Stimulated activated naive CD8-positive, alpha-beta T cell treated with anti-CD3 and anti-CD28 coated beads, Interleukin-15, Interleukin-2, amounts not matched to agents 100 ng/mL and 50 ng/mL, for 24 hours (primary cell): ENCODE data around the gene ADK.

Experiments
- H3K27ac Mint-ChIP-seq: one replicate; pipeline ENCODE4 v1.8.0; 2021; ENCODE audit warnings: mild to moderate bottlenecking, mixed read lengths
- H3K27me3 Mint-ChIP-seq: one replicate; pipeline ENCODE4 v1.8.0; 2021; ENCODE audit warnings: mixed read lengths
- H3K36me3 Mint-ChIP-seq: one replicate; pipeline ENCODE4 v1.8.0; 2021; ENCODE audit warnings: low read depth, mixed read lengths
- H3K4me1 Mint-ChIP-seq: one replicate; pipeline ENCODE4 v1.8.0; 2021; ENCODE audit warnings: low read depth, mixed read lengths
- H3K4me3 Mint-ChIP-seq: one replicate; pipeline ENCODE4 v1.8.0; 2021; ENCODE audit warnings: mild to moderate bottlenecking, mixed read lengths
- H3K9me3 Mint-ChIP-seq: one replicate; pipeline ENCODE4 v1.8.0; 2021; ENCODE audit warnings: mixed read lengths

The ADK gene

GRCh38 chr10:74681917-74682627 is 531.1 kb downstream of the ADK start:
- Mint-ChIP-seq H3K36me3 (peaks cover 40% of the 10 kb centered on the region), H3K9me3 (no peaks in the 10 kb centered on the region), H3K27ac (no peak overlapping the region), H3K27me3 (no peaks in the 10 kb centered on the region), H3K4me3 (no peak overlapping the region), H3K4me1 (peaks cover 28% of the 10 kb centered on the region)

- Mint-ChIP-seq H3K36me3 (peaks cover 41% of the 10 kb centered on the region), H3K9me3 (no peaks in the 10 kb centered on the region), H3K27me3 (no peaks in the 10 kb centered on the region), H3K4me1 (peaks cover 28% of the 10 kb centered on the region), H3K27ac (no peak overlapping the region), H3K4me3 (no peak overlapping the region)
These were observed 532.0 kb downstream of the ADK start for GRCh38 chr10:74683067-74683466.

- Mint-ChIP-seq H3K4me3 (no peak overlapping the region), H3K27me3 (no peaks in the 10 kb centered on the region), H3K27ac (no peak overlapping the region), H3K4me1 (peaks cover 24% of the 10 kb centered on the region), H3K36me3 (peaks cover 37% of the 10 kb centered on the region), H3K9me3 (no peaks in the 10 kb centered on the region)
These were observed 532.8 kb downstream of the ADK start for GRCh38 chr10:74683621-74684364.

GRCh38 chr10:74684462-74684861 is 533.4 kb downstream of the ADK start:
- Mint-ChIP-seq H3K9me3 (no peaks in the 10 kb centered on the region), H3K27ac (no peak overlapping the region), H3K27me3 (no peaks in the 10 kb centered on the region), H3K36me3 (peaks cover 34% of the 10 kb centered on the region), H3K4me3 (no peak overlapping the region), H3K4me1 (peaks cover 24% of the 10 kb centered on the region)

GRCh38 chr10:74685564-74685963 is 534.5 kb downstream of the ADK start:
- Mint-ChIP-seq H3K4me3 (no peak overlapping the region), H3K27ac (no peak overlapping the region), H3K27me3 (no peaks in the 10 kb centered on the region), H3K4me1 (peaks cover 24% of the 10 kb centered on the region), H3K36me3 (peaks cover 39% of the 10 kb centered on the region), H3K9me3 (no peaks in the 10 kb centered on the region)

GRCh38 chr10:74690393-74690792 is 539.4 kb downstream of the ADK start:
- Mint-ChIP-seq H3K9me3 (no peaks in the 10 kb centered on the region), H3K4me1 (no peaks in the 10 kb centered on the region), H3K36me3 (peaks cover 25% of the 10 kb centered on the region), H3K27me3 (no peaks in the 10 kb centered on the region), H3K27ac (no peak overlapping the region), H3K4me3 (no peak overlapping the region)

GRCh38 chr10:74691164-74691563 is 540.1 kb downstream of the ADK start:
- H3K4me3 Mint-ChIP-seq: no peak overlapping the region
- no peaks in the 10 kb centered on the region for H3K9me3 Mint-ChIP-seq
- peaks cover 23% of the 10 kb centered on the region for H3K36me3 Mint-ChIP-seq
- no peak overlapping the region for H3K27ac Mint-ChIP-seq
- no peaks in the 10 kb centered on the region for H3K27me3 Mint-ChIP-seq
- H3K4me1 Mint-ChIP-seq: no peaks in the 10 kb centered on the region

- no peak overlapping the region for H3K4me3 Mint-ChIP-seq
- H3K9me3 Mint-ChIP-seq: no peaks in the 10 kb centered on the region
- H3K27ac Mint-ChIP-seq: no peak overlapping the region
- H3K27me3 Mint-ChIP-seq: no peaks in the 10 kb centered on the region
- peaks cover 28% of the 10 kb centered on the region for H3K36me3 Mint-ChIP-seq
- no peaks in the 10 kb centered on the region for H3K4me1 Mint-ChIP-seq
These were observed 553.8 kb downstream of the ADK start for GRCh38 chr10:74704629-74705357.

GRCh38 chr10:74705358-74705980 is 554.4 kb downstream of the ADK start:
- Mint-ChIP-seq H3K4me3 (no peak overlapping the region), H3K36me3 (peaks cover 33% of the 10 kb centered on the region), H3K27me3 (no peaks in the 10 kb centered on the region), H3K9me3 (no peaks in the 10 kb centered on the region), H3K4me1 (no peaks in the 10 kb centered on the region), H3K27ac (no peak overlapping the region)

GRCh38 chr10:74706966-74707365 is 555.9 kb downstream of the ADK start:
- Mint-ChIP-seq H3K36me3 (peaks cover 37% of the 10 kb centered on the region), H3K4me3 (no peak overlapping the region), H3K4me1 (no peaks in the 10 kb centered on the region)

GRCh38 chr10:74708246-74708645 is 557.2 kb downstream of the ADK start:
- H3K27ac Mint-ChIP-seq: no peak overlapping the region
- H3K4me3 Mint-ChIP-seq: no peak overlapping the region
- no peaks in the 10 kb centered on the region for H3K4me1 Mint-ChIP-seq
- peaks cover 3% of the 10 kb centered on the region for H3K9me3 Mint-ChIP-seq
- peaks cover 39% of the 10 kb centered on the region for H3K36me3 Mint-ChIP-seq
- no peaks in the 10 kb centered on the region for H3K27me3 Mint-ChIP-seq

More at GRCh38 chr10:74706966-74707365, 555.9 kb downstream of the ADK start:
- peaks cover 3% of the 10 kb centered on the region for H3K9me3 Mint-ChIP-seq
- no peak overlapping the region for H3K27ac Mint-ChIP-seq
- no peaks in the 10 kb centered on the region for H3K27me3 Mint-ChIP-seq

- no peak overlapping the region for H3K4me3 Mint-ChIP-seq
- no peaks in the 10 kb centered on the region for H3K4me1 Mint-ChIP-seq
- peaks cover 29% of the 10 kb centered on the region for H3K9me3 Mint-ChIP-seq
- no peak overlapping the region for H3K27ac Mint-ChIP-seq
- peaks cover 36% of the 10 kb centered on the region for H3K36me3 Mint-ChIP-seq
- no peaks in the 10 kb centered on the region for H3K27me3 Mint-ChIP-seq
These were observed 567.2 kb downstream of the ADK start for GRCh38 chr10:74718208-74718607.

- peaks cover 4% of the 10 kb centered on the region for H3K9me3 Mint-ChIP-seq
- H3K27ac Mint-ChIP-seq: no peak overlapping the region
- H3K36me3 Mint-ChIP-seq: no peaks in the 10 kb centered on the region
- H3K4me1 Mint-ChIP-seq: no peaks in the 10 kb centered on the region
- peaks cover 3% of the 10 kb centered on the region for H3K27me3 Mint-ChIP-seq
- H3K4me3 Mint-ChIP-seq: no peak overlapping the region
These were observed 577.2 kb downstream of the ADK start for GRCh38 chr10:74728225-74728624.

- peaks cover 4% of the 10 kb centered on the region for H3K9me3 Mint-ChIP-seq
- H3K27me3 Mint-ChIP-seq: peaks cover under 1% of the 10 kb centered on the region
- no peak overlapping the region for H3K27ac Mint-ChIP-seq
- H3K4me1 Mint-ChIP-seq: no peaks in the 10 kb centered on the region
- H3K4me3 Mint-ChIP-seq: no peak overlapping the region
- H3K36me3 Mint-ChIP-seq: peaks cover 4% of the 10 kb centered on the region
These were observed 579.2 kb downstream of the ADK start for GRCh38 chr10:74730246-74730645.

- Mint-ChIP-seq H3K4me1 (peaks cover 7% of the 10 kb centered on the region), H3K27ac (no peak overlapping the region), H3K9me3 (peaks cover 4% of the 10 kb centered on the region), H3K4me3 (no peak overlapping the region), H3K36me3 (peaks cover 4% of the 10 kb centered on the region), H3K27me3 (no peaks in the 10 kb centered on the region)
These were observed 582.6 kb downstream of the ADK start for GRCh38 chr10:74733612-74734011.
